ENCODE measurements around the gene POLR3E. TPM values are rescaled to one million over a fixed set of nuclear protein-coding genes. Genes with fewer than 3 reads are reported as not detected.
"Not testable (repeated sequence)": the region's sequence is repeated elsewhere in the genome, so short reads cannot be mapped to it uniquely, and the experiment has no call there.

Gene POLR3E
- polyA plus RNA-seq, 6 donors from 2014 or later = 8.8 to 15.9 (median 12.5) TPM

- Mint-ChIP-seq H3K4me1 (peaks cover 12 to 20% (median 15%) of the 10 kb centered on the region in 3 donors), H3K4me3 (no peak overlapping the region), H3K36me3 (peaks cover 0 to 7% of the 10 kb centered on the region in 2 donors), H3K27me3 (no peaks in the 10 kb centered on the region), H3K27ac (no peak overlapping the region), H3K9me3 (peaks cover 0 to 2% (median 0%) of the 10 kb centered on the region in 7 donors)
- ATAC-seq (ENCODE audit: low read depth in 2 of 2) = no peak
- DNase-seq = no peak
These were observed 56.8 kb downstream of the POLR3E start for GRCh38 chr16:22353933-22354541.

- DNase-seq = no peak
- H3K27ac Mint-ChIP-seq = peak overlapping the region in 1 of 6 donors; percentile 35
- no peaks in the 10 kb centered on the region for H3K36me3 Mint-ChIP-seq
- peak; percentile 39 to 52 for ATAC-seq (ENCODE audit: low read depth in 2 of 2)
- no peaks in the 10 kb centered on the region for H3K27me3 Mint-ChIP-seq
- peaks cover 0 to 2% (median 0%) of the 10 kb centered on the region in 7 donors for H3K9me3 Mint-ChIP-seq
- H3K4me3 Mint-ChIP-seq = no peak overlapping the region
- peaks cover 12 to 20% (median 15%) of the 10 kb centered on the region in 3 donors for H3K4me1 Mint-ChIP-seq
These were observed 58.3 kb downstream of the POLR3E start for GRCh38 chr16:22355487-22355908.

GRCh38 chr16:22356930-22357634 is 59.9 kb downstream of the POLR3E start:
- Mint-ChIP-seq H3K27ac (peak overlapping the region in 3 of 6 donors; percentile 30 to 69 (median 54)), H3K4me1 (peaks cover 12 to 20% (median 15%) of the 10 kb centered on the region in 3 donors), H3K36me3 (no peaks in the 10 kb centered on the region), H3K4me3 (no peak overlapping the region), H3K27me3 (no peaks in the 10 kb centered on the region), H3K9me3 (no peaks in the 10 kb centered on the region)
- DNase-seq (no peak), ATAC-seq (ENCODE audit: low read depth in 2 of 2) (peak; percentile 18 to 25)

- H3K9me3 Mint-ChIP-seq = no peaks in the 10 kb centered on the region
- peaks cover 12 to 20% (median 15%) of the 10 kb centered on the region in 3 donors for H3K4me1 Mint-ChIP-seq
- peaks cover 0 to 5% of the 10 kb centered on the region in 2 donors for H3K36me3 Mint-ChIP-seq
- DNase-seq (peak; percentile 14), ATAC-seq (ENCODE audit: low read depth in 2 of 2) (peak; percentile 92)
- peak overlapping the region in 3 of 6 donors; percentile 30 to 69 (median 54) for H3K27ac Mint-ChIP-seq
- no peak overlapping the region for H3K4me3 Mint-ChIP-seq
- H3K27me3 Mint-ChIP-seq = no peaks in the 10 kb centered on the region
These were observed 60.4 kb downstream of the POLR3E start for GRCh38 chr16:22357635-22357971.

GRCh38 chr16:22358000-22358399 is 60.8 kb downstream of the POLR3E start:
- no peak for DNase-seq
- Mint-ChIP-seq H3K27me3 (no peaks in the 10 kb centered on the region), H3K36me3 (peaks cover 0 to 6% of the 10 kb centered on the region in 2 donors), H3K4me3 (no peak overlapping the region), H3K4me1 (peaks cover 12 to 20% (median 15%) of the 10 kb centered on the region in 3 donors), H3K9me3 (no peaks in the 10 kb centered on the region), H3K27ac (peak overlapping the region in 3 of 6 donors; percentile 30 to 69 (median 50))
- peak; percentile 11 to 31 for ATAC-seq (ENCODE audit: low read depth in 2 of 2)

- peaks cover 12 to 20% (median 15%) of the 10 kb centered on the region in 3 donors for H3K4me1 Mint-ChIP-seq
- ATAC-seq (ENCODE audit: low read depth in 2 of 2) = no peak
- H3K4me3 Mint-ChIP-seq = no peak overlapping the region
- H3K36me3 Mint-ChIP-seq = peaks cover 11 to 15% of the 10 kb centered on the region in 2 donors
- no peak for DNase-seq
- no peaks in the 10 kb centered on the region for H3K9me3 Mint-ChIP-seq
- H3K27ac Mint-ChIP-seq = peak overlapping the region in 1 of 6 donors; percentile 53
- no peaks in the 10 kb centered on the region for H3K27me3 Mint-ChIP-seq
These were observed 62.5 kb downstream of the POLR3E start for GRCh38 chr16:22359679-22360078.

- peaks cover 15 to 19% of the 10 kb centered on the region in 2 donors for H3K36me3 Mint-ChIP-seq
- no peaks in the 10 kb centered on the region for H3K9me3 Mint-ChIP-seq
- no peak overlapping the region for H3K4me3 Mint-ChIP-seq
These were observed 63.9 kb downstream of the POLR3E start for GRCh38 chr16:22360963-22361659.

GRCh38 chr16:22364241-22364640 is 67.0 kb downstream of the POLR3E start:
- DNase-seq (no peak), ATAC-seq (ENCODE audit: low read depth in 2 of 2) (no peak)
- Mint-ChIP-seq H3K36me3 (peaks cover 15 to 19% of the 10 kb centered on the region in 2 donors), H3K4me1 (peaks cover 0 to 9% (median 3%) of the 10 kb centered on the region in 3 donors), H3K27ac (no peak overlapping the region), H3K4me3 (no peak overlapping the region), H3K9me3 (no peaks in the 10 kb centered on the region), H3K27me3 (no peaks in the 10 kb centered on the region)

More at GRCh38 chr16:22360963-22361659, 63.9 kb downstream of the POLR3E start:
- DNase-seq (no peak), ATAC-seq (ENCODE audit: low read depth in 2 of 2) (no peak)
- Mint-ChIP-seq H3K4me1 (peaks cover 12 to 18% (median 12%) of the 10 kb centered on the region in 3 donors), H3K27me3 (no peaks in the 10 kb centered on the region), H3K27ac (no peak overlapping the region)

GRCh38 chr16:22366371-22366770 is 69.2 kb downstream of the POLR3E start:
- peaks cover 15 to 19% of the 10 kb centered on the region in 2 donors for H3K36me3 Mint-ChIP-seq
- DNase-seq (no peak), ATAC-seq (ENCODE audit: low read depth in 2 of 2) (no peak)
- H3K27me3 Mint-ChIP-seq = no peaks in the 10 kb centered on the region
- no peak overlapping the region for H3K4me3 Mint-ChIP-seq
- peak overlapping the region in 1 of 6 donors; percentile 16 for H3K27ac Mint-ChIP-seq
- peaks cover 0 to 9% (median 3%) of the 10 kb centered on the region in 3 donors for H3K4me1 Mint-ChIP-seq
- no peaks in the 10 kb centered on the region for H3K9me3 Mint-ChIP-seq

GRCh38 chr16:22366889-22367288 is 69.7 kb downstream of the POLR3E start:
- Mint-ChIP-seq H3K36me3 (peaks cover 15 to 19% of the 10 kb centered on the region in 2 donors), H3K27me3 (no peaks in the 10 kb centered on the region), H3K9me3 (no peaks in the 10 kb centered on the region), H3K27ac (peak overlapping the region in 1 of 6 donors; percentile 16), H3K4me3 (no peak overlapping the region), H3K4me1 (peaks cover 0 to 9% (median 3%) of the 10 kb centered on the region in 3 donors)
- DNase-seq = no peak
- ATAC-seq (ENCODE audit: low read depth in 2 of 2) = no peak

GRCh38 chr16:22368200-22368826 is 71.1 kb downstream of the POLR3E start:
- not testable (repeated sequence) for H3K27ac Mint-ChIP-seq; H3K4me1 Mint-ChIP-seq; DNase-seq; ATAC-seq (ENCODE audit: low read depth in 2 of 2); H3K4me3 Mint-ChIP-seq; H3K27me3 Mint-ChIP-seq; H3K9me3 Mint-ChIP-seq
- H3K36me3 Mint-ChIP-seq = peaks cover 8 to 18% of the 10 kb centered on the region in 2 donors

- Mint-ChIP-seq H3K4me1 (peaks cover 5 to 14% (median 14%) of the 10 kb centered on the region in 3 donors), H3K27ac (no peak overlapping the region), H3K36me3 (peaks cover 5 to 8% of the 10 kb centered on the region in 2 donors), H3K27me3 (no peaks in the 10 kb centered on the region), H3K4me3 (no peak overlapping the region), H3K9me3 (no peaks in the 10 kb centered on the region)
- DNase-seq (no peak), ATAC-seq (ENCODE audit: low read depth in 2 of 2) (no peak)
These were observed 72.1 kb downstream of the POLR3E start for GRCh38 chr16:22369221-22369811.

All from naive B cell (primary cell).